H1 (cell line): Measurements from ENCODE around the gene GALP. TPM values are rescaled to one million over a fixed set of nuclear protein-coding genes. Genes with fewer than 3 reads are reported as not detected.

ENCODE experiments used
- ASH2L ChIP-seq: fragments of 200-600, 300-600 bp; sonication (generic); IDR thresholded peaks from one replicate; pipeline ENCODE4 v1.7.1; 2017; ENCODE audit warnings: low read length
- CHD7 ChIP-seq: fragments of 300-600 bp; sonication (generic); IDR thresholded peaks from 2 replicates; pipeline ENCODE4 v1.7.1; 2012; ENCODE audit warnings: low read length, moderate library complexity, mild to moderate bottlenecking, inconsistent platforms; ENCODE audit not compliant: insufficient replicate concordance
- E2F6 ChIP-seq: IDR thresholded peaks from 2 replicates; pipeline ENCODE4 v1.6.1; 2012; ENCODE audit warnings: inconsistent platforms
- TCF12 ChIP-seq: IDR thresholded peaks from 2 replicates; pipeline ENCODE4 v1.6.1; 2011; ENCODE audit warnings: low read depth, mild to moderate bottlenecking, low read length
- polyA plus RNA-seq, 7 experiments: library from polyadenylated mRNA; depleted of rRNA in 3 of 7; stranded (reverse) in 5 of 7; unstranded in 2 of 7; fragments of >200 nt in 5 of 7; fragments of 200-250 nt in 2 of 7; gene quantifications; 1 replicate in 5 of 7; 2 replicates in 1 of 7; 4 replicates in 1 of 7; pipeline versions ENCODE4 v1.2.1 to v1.2.3, GENCODE V29; 2011 to 2013; ENCODE audit warnings: missing spikeins in 2 of 7, mixed read lengths in 2 of 7
- total RNA-seq: library from RNA; stranded (reverse); fragmentation: NEBNext Ultra II Directional; extraction: Animal tissue kit (Norgen Biotek cat#: 25700); gene quantifications from 2 replicates; pipeline ENCODE4 v1.2.1, GENCODE V29; 2021

GALP gene
- total and polyA plus RNA-seq, 2 of the 8 experiments (the other 6 are each of a cell fraction or from before 2014, with no cell fraction given) = 0.14 TPM; not detected in 1

GRCh38 chr19:56131651-56132050 lies 44.2 kb upstream of the GALP start (continued):
- TF ChIP-seq TCF12 (no peak), E2F6 (no peak), ASH2L (no peak), CHD7 (no peak)
